ENCODE measurements around the gene SSBP3. TPM values are rescaled to one million over a fixed set of nuclear protein-coding genes. Genes with fewer than 3 reads are reported as not detected.

The SSBP3 gene
- total and polyA plus RNA-seq, 4 donors = 7.7 to 24.7 (median 17.3) TPM

- H3K27ac ChIP-seq (ENCODE audit: low read depth in 1 of 2, low read length in 2 of 2) = no peak overlapping the region
- H3K9ac ChIP-seq (ENCODE audit: low read depth in 1 of 2, low read length in 2 of 2) = no peak overlapping the region
- no peak for DNase-seq (ENCODE audit: low spot score)
- H3K4me1 ChIP-seq (ENCODE audit: control insufficient read depth in 4 of 4, insufficient read depth in 4 of 4, low read length in 3 of 4) = peaks cover 0 to 17% (median 4%) of the 10 kb centered on the region in 4 donors
- WGBS = 89% methylated on average over 2 of the region's 2 CpGs
- H3K36me3 ChIP-seq (ENCODE audit: control insufficient read depth in 4 of 4, insufficient read depth in 3 of 4, low read depth in 1 of 4, low read length in 3 of 4) = no peaks in the 10 kb centered on the region
- no peaks in the 10 kb centered on the region for H3K27me3 ChIP-seq (ENCODE audit: control insufficient read depth in 4 of 4, insufficient read depth in 4 of 4, low read length in 3 of 4)
- H3K9me3 ChIP-seq (ENCODE audit: control insufficient read depth in 4 of 4, low read length in 3 of 4) = no peaks in the 10 kb centered on the region
- no peak overlapping the region for H3K4me3 ChIP-seq (ENCODE audit: low read depth in 1 of 3, low read length in 3 of 3)
- no peak for TF ChIP-seq RAD21 (IDR thresholded peaks at IDR 0.05)
- no peak for TF ChIP-seq TAF1 (conservative IDR thresholded peaks at IDR 0.05)
- TF ChIP-seq HNF4G (IDR thresholded peaks at IDR 0.05) = no peak
- TF ChIP-seq HNF4A (conservative IDR thresholded peaks at IDR 0.05) = no peak
- TF ChIP-seq FOXA2 (IDR thresholded peaks at IDR 0.05) = no peak
- no peak for TF ChIP-seq ATF3 (IDR thresholded peaks at IDR 0.05)
- no peak for TF ChIP-seq CTCF (IDR thresholded peaks at IDR 0.05; ENCODE audit: low read depth, low read length, missing input control)
- TF ChIP-seq NR2F2 (IDR thresholded peaks at IDR 0.05) = no peak
- no peak for TF ChIP-seq YY1 (IDR thresholded peaks at IDR 0.05)
- no peak for TF ChIP-seq JUND (IDR thresholded peaks at IDR 0.05)
- TF ChIP-seq RXRA (IDR thresholded peaks at IDR 0.05) = no peak
- no peak for TF ChIP-seq GABPA (IDR thresholded peaks at IDR 0.05 in 1 of 2, conservative IDR thresholded peaks at IDR 0.05 in 1 of 2)
- TF ChIP-seq FOXA1 (IDR thresholded peaks at IDR 0.05) = no peak
- no peak for TF ChIP-seq SP1 (IDR thresholded peaks at IDR 0.05)
- no peak for TF ChIP-seq EGR1 (IDR thresholded peaks at IDR 0.05; ENCODE audit: low read depth in 2 of 2)
Measured at GRCh38 chr1:54266195-54266594, 140.0 kb downstream of the SSBP3 start.

GRCh38 chr1:54265659-54266058, 140.5 kb downstream of the SSBP3 start:
- no peaks in the 10 kb centered on the region for H3K36me3 ChIP-seq (ENCODE audit: control insufficient read depth in 4 of 4, insufficient read depth in 3 of 4, low read depth in 1 of 4, low read length in 3 of 4)
- no peak overlapping the region for H3K4me3 ChIP-seq (ENCODE audit: low read depth in 1 of 3, low read length in 3 of 3)
- H3K27ac ChIP-seq (ENCODE audit: low read depth in 1 of 2, low read length in 2 of 2) = no peak overlapping the region
- H3K27me3 ChIP-seq (ENCODE audit: control insufficient read depth in 4 of 4, insufficient read depth in 4 of 4, low read length in 3 of 4) = no peaks in the 10 kb centered on the region
- H3K9me3 ChIP-seq (ENCODE audit: control insufficient read depth in 4 of 4, low read length in 3 of 4) = no peaks in the 10 kb centered on the region
- H3K4me1 ChIP-seq (ENCODE audit: control insufficient read depth in 4 of 4, insufficient read depth in 4 of 4, low read length in 3 of 4) = peaks cover 0 to 16% (median 4%) of the 10 kb centered on the region in 4 donors
- H3K9ac ChIP-seq (ENCODE audit: low read depth in 1 of 2, low read length in 2 of 2) = no peak overlapping the region
- no peak for DNase-seq (ENCODE audit: low spot score)
- no peak for TF ChIP-seq TAF1 (conservative IDR thresholded peaks at IDR 0.05)
- TF ChIP-seq RXRA (IDR thresholded peaks at IDR 0.05) = no peak
- TF ChIP-seq ZBTB33 (IDR thresholded peaks at IDR 0.05) = no peak
- TF ChIP-seq HNF4G (IDR thresholded peaks at IDR 0.05) = no peak
- TF ChIP-seq ATF3 (IDR thresholded peaks at IDR 0.05) = no peak
- TF ChIP-seq JUND (IDR thresholded peaks at IDR 0.05) = no peak
- no peak for TF ChIP-seq MAX (IDR thresholded peaks at IDR 0.05)
- TF ChIP-seq HNF4A (conservative IDR thresholded peaks at IDR 0.05) = no peak
- WGBS = 96% methylated on average over 6 of the region's 6 CpGs

Data from liver (tissue), 9 donors.